Globus pallidus (tissue), 1 donor: ENCODE data around the gene YTHDC1.

Experiments
- DNase-seq: peaks from one replicate; pipeline ENCODE4 v3.0.0-alpha.2; 2015; ENCODE audit warnings: low spot score

The YTHDC1 gene

GRCh38 chr4:68358988-68359387 lies 9.1 kb upstream of the YTHDC1 start:
- DNase-seq, result no peak

GRCh38 chr4:68352791-68353190 lies 2.9 kb upstream of the YTHDC1 start:
- DNase-seq, result no peak

- DNase-seq, result peak; percentile 52
Measured at GRCh38 chr4:68349279-68349648, 626 bp downstream of the YTHDC1 start.

- no peak for DNase-seq
Measured at GRCh38 chr4:68348577-68348976, 1.3 kb downstream of the YTHDC1 start.

GRCh38 chr4:68347845-68348244 lies 2.0 kb downstream of the YTHDC1 start:
- no peak for DNase-seq

- DNase-seq, result no peak
Measured at GRCh38 chr4:68346461-68346860, 3.4 kb downstream of the YTHDC1 start.

- DNase-seq, result no peak
Measured at GRCh38 chr4:68344785-68345184, 5.1 kb downstream of the YTHDC1 start.

- DNase-seq, result no peak
Measured at GRCh38 chr4:68344049-68344448, 5.8 kb downstream of the YTHDC1 start.

GRCh38 chr4:68342134-68342533 lies 7.8 kb downstream of the YTHDC1 start:
- DNase-seq, result no peak

GRCh38 chr4:68338625-68339024 lies 11.3 kb downstream of the YTHDC1 start:
- no peak for DNase-seq

- DNase-seq, result no peak
Measured at GRCh38 chr4:68337522-68337921, 12.4 kb downstream of the YTHDC1 start.

GRCh38 chr4:68337004-68337403 lies 12.9 kb downstream of the YTHDC1 start:
- no peak for DNase-seq

GRCh38 chr4:68336530-68336929 lies 13.4 kb downstream of the YTHDC1 start:
- no peak for DNase-seq

GRCh38 chr4:68326141-68326540 lies 23.7 kb downstream of the YTHDC1 start:
- no peak for DNase-seq

GRCh38 chr4:68324519-68325262 lies 25.2 kb downstream of the YTHDC1 start:
- no peak for DNase-seq

- no peak for DNase-seq
Measured at GRCh38 chr4:68319040-68319439, 30.9 kb downstream of the YTHDC1 start.

GRCh38 chr4:68316193-68316969 lies 33.5 kb downstream of the YTHDC1 start:
- no peak for DNase-seq

GRCh38 chr4:68310651-68311247 lies 39.1 kb downstream of the YTHDC1 start:
- DNase-seq, result no peak

- no peak for DNase-seq
Measured at GRCh38 chr4:68304731-68305130, 45.2 kb downstream of the YTHDC1 start.

- DNase-seq, result no peak
Measured at GRCh38 chr4:68299492-68300457, 50.1 kb downstream of the YTHDC1 start.

GRCh38 chr4:68297137-68297536 lies 52.8 kb downstream of the YTHDC1 start:
- no peak for DNase-seq

- DNase-seq, result no peak
Measured at GRCh38 chr4:68291256-68291655, 58.6 kb downstream of the YTHDC1 start.
